NCI-H748 (cell line): ENCODE measurements around the gene LTA4H.
"Not testable (repeated sequence)": the region's sequence is repeated elsewhere in the genome, so short reads cannot be mapped to it uniquely, and the experiment has no call there.

ENCODE experiments used
- DNase-seq: peaks from one replicate; lab custom pipeline; 2025; ENCODE audit not compliant: unreplicated experiment; lab: John Stamatoyannopoulos, UW

LTA4H gene

GRCh38 chr12:95993907-95994306 is 41.5 kb downstream of the LTA4H start:
- DNase-seq, result no peak

GRCh38 chr12:95990136-95990535 is 45.3 kb downstream of the LTA4H start:
- no peak for DNase-seq

- no peak for DNase-seq
Measured at GRCh38 chr12:95989504-95990123, 45.8 kb downstream of the LTA4H start.

GRCh38 chr12:95988506-95989275 is 46.7 kb downstream of the LTA4H start:
- no peak for DNase-seq

- DNase-seq, result no peak
Measured at GRCh38 chr12:95986635-95987570, 48.5 kb downstream of the LTA4H start.

GRCh38 chr12:95984682-95985081 is 50.7 kb downstream of the LTA4H start:
- no peak for DNase-seq

- DNase-seq, result no peak
Measured at GRCh38 chr12:95982602-95983001, 52.8 kb downstream of the LTA4H start.

- no peak for DNase-seq
Measured at GRCh38 chr12:95980437-95980836, 55.0 kb downstream of the LTA4H start.

- no peak for DNase-seq
Measured at GRCh38 chr12:95978774-95979173, 56.6 kb downstream of the LTA4H start.

- DNase-seq, result no peak
Measured at GRCh38 chr12:95978351-95978750, 57.0 kb downstream of the LTA4H start.

GRCh38 chr12:95977764-95978305 is 57.6 kb downstream of the LTA4H start:
- no peak for DNase-seq

GRCh38 chr12:95976416-95976832 is 59.0 kb downstream of the LTA4H start:
- no peak for DNase-seq

- no peak for DNase-seq
Measured at GRCh38 chr12:95975491-95975890, 59.9 kb downstream of the LTA4H start.

GRCh38 chr12:95974358-95974757 is 61.0 kb downstream of the LTA4H start:
- DNase-seq, result no peak

GRCh38 chr12:95972832-95973456 is 62.4 kb downstream of the LTA4H start:
- no peak for DNase-seq

GRCh38 chr12:95970905-95971304 is 64.5 kb downstream of the LTA4H start:
- DNase-seq, result no peak

GRCh38 chr12:95969116-95969515 is 66.3 kb downstream of the LTA4H start:
- not testable (repeated sequence) for DNase-seq

- no peak for DNase-seq
Measured at GRCh38 chr12:95967301-95967700, 68.1 kb downstream of the LTA4H start.

GRCh38 chr12:95966287-95966870 is 69.0 kb downstream of the LTA4H start:
- no peak for DNase-seq

GRCh38 chr12:95963096-95963495 is 72.3 kb downstream of the LTA4H start:
- DNase-seq, result peak; percentile 19
